Frontal cortex (tissue), 1 donor: ENCODE results near the gene EXOSC2. TPM values are rescaled to one million over a fixed set of nuclear protein-coding genes. Genes with fewer than 3 reads are reported as not detected.

Experiments used
- small RNA-seq: library from RNA; depleted of rRNA; stranded (forward); fragments of <200 nt; gene quantifications from one replicate; pipeline ENCODE3, GENCODE V24; 2014
- total RNA-seq: library from RNA; depleted of rRNA; stranded (reverse); fragments of >200 nt; gene quantifications from one replicate; pipeline ENCODE4 v1.2.3, GENCODE V29; 2014

The EXOSC2 gene
- total RNA-seq, 1 donor from 2014 or later = 48.5 TPM

Small RNA genes within 50 kb of the gene (small RNA-seq; reads per million reads assigned to genes)
- gene AL359092.1 = not detected

Other genes starting within 250 kb of the EXOSC2 start
- gene ASS1, start 248.8 kb upstream of the EXOSC2 start, total RNA-seq = 16.7 TPM
- 40.4 TPM for gene FUBP3, start 114.2 kb upstream of the EXOSC2 start, total RNA-seq
- 0.41 TPM for gene PRDM12, start 29.2 kb upstream of the EXOSC2 start, total RNA-seq
- gene ABL1, start 141.5 kb downstream of the EXOSC2 start, total RNA-seq = 21.6 TPM
- gene QRFP, start 203.0 kb downstream of the EXOSC2 start, total RNA-seq = under 0.01 TPM
- gene FIBCD1, start 245.5 kb downstream of the EXOSC2 start, total RNA-seq = 0.82 TPM